GM18508 (cell line): ENCODE data around the gene COL23A1.

Experiments
- ATAC-seq: cut with Tn5 transposase; IDR thresholded peaks from one replicate; pipeline ENCODE4 v1.9.1; 2021; ENCODE audit warnings: moderate number of reproducible peaks; ENCODE audit not compliant: insufficient read depth, unreplicated experiment

COL23A1 gene

GRCh38 chr5:178560911-178561310 lies 29.3 kb downstream of the COL23A1 start:
- no peak for ATAC-seq

GRCh38 chr5:178557416-178557815 lies 32.8 kb downstream of the COL23A1 start:
- ATAC-seq = no peak

DNA sequence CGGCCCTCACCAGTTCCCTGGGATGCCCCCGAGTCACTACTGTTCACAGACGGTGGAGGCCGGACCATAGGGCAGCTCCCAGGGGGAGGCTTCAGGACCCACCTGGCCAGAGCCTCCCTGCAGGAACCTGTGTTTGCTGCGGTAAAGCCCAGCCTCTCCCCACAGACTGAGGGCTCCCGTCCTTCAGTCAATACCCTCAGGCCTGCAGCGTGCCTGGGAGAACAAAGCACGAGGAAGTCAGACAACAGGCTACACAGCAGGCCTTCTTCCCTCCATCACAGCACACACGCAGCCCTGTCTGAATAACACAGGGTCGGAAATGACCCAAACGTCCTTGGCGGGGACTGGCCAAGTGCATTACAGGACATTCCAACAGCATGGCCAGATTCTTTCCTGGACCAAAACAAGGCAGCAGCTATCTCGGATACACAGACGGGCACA lies 34.4 kb downstream of the COL23A1 start:
- ATAC-seq = no peak

DNA sequence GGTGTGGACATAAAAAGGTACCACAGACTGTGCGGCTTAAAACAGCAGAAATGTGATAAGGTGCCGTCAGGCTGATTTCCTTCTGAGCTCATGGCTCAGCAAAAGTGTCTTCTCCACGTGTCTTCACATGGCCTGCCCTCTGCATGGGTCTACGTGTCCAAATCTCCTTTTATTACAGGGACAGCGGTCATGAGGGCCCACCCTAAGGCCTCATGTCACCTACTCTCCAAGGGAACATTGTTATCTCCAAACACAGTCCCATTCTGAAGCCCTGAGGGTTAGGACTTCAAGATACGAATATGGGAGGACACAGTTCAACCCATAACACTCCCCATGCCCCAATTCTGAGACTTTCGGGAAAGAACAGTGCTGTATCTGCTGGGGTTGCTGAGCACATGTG lies 35.2 kb downstream of the COL23A1 start:
- ATAC-seq = no peak

DNA sequence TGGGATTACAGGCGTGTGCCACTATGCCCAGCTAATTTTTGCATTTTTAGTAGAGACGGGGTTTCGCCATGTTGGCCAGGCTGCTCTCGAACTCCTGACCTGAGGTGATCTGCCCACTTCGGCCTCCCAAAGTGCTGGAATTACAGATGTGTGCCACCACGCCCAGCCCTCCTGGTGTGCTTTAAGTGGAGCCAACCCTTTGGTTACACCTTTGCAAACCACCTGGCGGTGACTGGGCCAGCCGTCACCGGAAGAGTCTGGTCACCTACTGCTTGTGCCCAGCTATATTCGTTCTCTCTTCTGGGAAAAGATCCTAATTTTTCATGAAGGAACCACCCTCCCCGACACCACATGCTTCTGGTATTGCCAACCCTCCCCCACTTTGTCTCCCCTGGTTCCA lies 35.9 kb downstream of the COL23A1 start:
- ATAC-seq = no peak

DNA sequence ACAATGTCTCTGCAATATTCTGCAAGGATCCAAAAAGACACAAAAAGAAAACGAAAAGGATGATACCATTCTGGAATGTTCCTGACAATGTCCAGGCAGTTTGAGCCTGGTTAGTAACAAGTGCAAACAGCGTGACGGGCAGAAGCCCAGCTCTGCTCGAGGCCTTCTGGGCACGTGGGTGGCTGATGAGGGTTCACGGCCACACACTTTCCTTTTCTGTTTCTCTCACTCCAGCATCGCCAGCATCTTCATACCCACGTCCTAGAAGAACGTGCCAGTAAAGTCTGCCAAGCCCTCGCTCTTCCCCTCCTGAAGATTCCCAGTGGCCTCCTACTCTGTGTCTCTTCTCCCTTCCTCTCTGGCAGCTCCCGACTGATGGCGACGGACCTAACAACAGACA lies 36.7 kb downstream of the COL23A1 start:
- ATAC-seq = no peak

- ATAC-seq = no peak
Measured at GRCh38 chr5:178551468-178551867, 38.7 kb downstream of the COL23A1 start.

DNA sequence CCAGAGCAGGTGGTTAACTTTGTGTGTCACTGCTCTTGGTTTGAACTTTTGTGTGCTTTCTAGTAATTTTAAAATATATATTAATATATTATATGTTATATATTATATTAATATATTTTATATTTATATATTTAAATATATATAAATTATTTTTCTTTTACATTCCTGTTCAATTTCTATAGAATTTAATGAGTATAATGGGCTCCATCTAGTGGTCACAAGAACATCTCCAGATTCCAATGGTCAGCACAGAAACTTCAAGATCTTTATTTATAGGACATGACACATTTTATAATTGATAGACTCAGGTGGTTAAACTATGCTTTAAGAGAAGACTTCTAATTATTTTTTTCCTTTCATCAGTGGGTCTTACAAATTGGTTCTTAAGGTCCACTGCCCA lies 39.1 kb downstream of the COL23A1 start:
- no peak for ATAC-seq

DNA sequence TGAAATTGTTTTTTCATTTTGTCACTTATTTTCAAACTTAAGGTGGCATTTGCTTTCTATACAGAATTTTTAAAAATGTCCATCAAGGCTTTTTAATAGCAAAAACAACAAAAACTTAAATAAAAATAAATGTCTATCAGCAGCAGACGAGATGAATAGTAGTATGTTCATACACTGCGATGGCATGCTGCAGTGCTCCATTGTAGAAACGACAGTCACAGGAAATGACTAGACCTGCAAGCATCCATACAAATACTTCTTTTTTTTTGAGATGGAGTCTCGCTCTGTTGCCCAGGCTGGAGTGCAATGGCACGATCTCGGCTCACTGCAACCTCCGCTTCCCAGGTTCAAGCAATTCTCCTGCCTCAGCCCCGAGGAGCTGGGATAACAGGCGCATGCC lies 41.4 kb downstream of the COL23A1 start:
- no peak for ATAC-seq

- no peak for ATAC-seq
Measured at GRCh38 chr5:178547753-178548415, 42.3 kb downstream of the COL23A1 start.

DNA sequence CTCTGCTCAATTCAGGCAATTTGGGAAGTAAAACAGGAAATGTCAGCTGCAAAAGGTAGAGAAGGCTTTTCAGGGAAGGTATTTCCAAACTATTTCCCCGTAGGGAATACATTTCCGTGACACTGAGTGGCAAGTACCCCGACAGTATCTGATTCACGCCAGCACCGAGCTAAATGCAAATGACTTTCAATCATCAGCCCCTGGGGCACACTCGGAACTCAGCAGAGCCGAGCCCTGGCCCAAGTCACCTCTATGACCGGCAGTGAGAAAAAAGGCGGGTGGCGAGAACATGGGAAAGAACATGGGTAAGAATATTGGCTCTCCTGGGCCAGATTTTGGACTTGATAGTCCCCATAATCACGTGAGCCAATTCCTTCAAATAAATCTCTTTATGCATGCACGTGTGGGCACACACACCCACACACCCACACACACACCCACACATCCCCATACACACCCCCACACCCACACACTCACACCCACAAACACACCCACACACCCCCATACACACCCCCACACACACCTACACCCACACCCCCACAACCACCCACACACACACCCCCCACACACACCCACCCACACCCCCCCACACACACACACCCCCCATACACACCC lies 43.0 kb downstream of the COL23A1 start:
- no peak for ATAC-seq

- ATAC-seq = no peak
Measured at GRCh38 chr5:178546675-178547033, 43.5 kb downstream of the COL23A1 start.

- no peak for ATAC-seq
Measured at GRCh38 chr5:178545941-178546674, 44.1 kb downstream of the COL23A1 start.

GRCh38 chr5:178545176-178545575 lies 45.0 kb downstream of the COL23A1 start:
- ATAC-seq = no peak

DNA sequence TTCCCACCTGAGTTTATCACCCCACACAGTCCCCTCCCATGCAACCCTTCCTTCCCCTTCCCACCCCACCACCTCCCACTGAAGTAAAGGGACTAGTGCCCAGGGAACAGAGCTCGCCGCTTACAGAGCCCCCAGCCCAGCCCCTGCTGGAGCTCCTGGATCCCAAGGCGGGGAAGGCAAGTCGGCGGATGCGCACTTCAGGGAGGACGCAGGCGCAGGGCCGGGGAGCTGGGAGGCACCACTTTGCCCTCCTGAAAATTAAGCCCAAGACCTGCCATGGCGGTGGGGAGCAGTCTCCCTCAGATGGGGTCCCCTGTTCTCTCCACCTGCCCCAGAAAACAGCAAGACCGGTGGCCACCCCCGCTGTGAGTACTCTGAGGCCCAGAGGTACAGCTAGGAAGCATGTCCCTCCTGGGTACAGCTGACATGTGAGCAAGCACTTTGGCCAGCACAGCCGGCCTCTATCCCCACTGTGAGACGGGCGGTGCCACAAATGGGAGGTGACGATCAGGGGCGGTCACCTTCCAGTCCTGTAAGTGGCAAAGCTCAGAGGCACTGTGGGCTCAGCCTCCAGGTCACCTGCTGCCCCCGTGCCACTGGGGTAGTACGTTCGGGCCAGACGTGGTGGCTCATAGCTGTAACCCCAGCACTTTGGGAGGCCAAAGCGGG lies 45.9 kb downstream of the COL23A1 start:
- no peak for ATAC-seq

GRCh38 chr5:178542455-178542854 lies 47.7 kb downstream of the COL23A1 start:
- no peak for ATAC-seq

GRCh38 chr5:178540526-178540925 lies 49.7 kb downstream of the COL23A1 start:
- ATAC-seq = no peak

DNA sequence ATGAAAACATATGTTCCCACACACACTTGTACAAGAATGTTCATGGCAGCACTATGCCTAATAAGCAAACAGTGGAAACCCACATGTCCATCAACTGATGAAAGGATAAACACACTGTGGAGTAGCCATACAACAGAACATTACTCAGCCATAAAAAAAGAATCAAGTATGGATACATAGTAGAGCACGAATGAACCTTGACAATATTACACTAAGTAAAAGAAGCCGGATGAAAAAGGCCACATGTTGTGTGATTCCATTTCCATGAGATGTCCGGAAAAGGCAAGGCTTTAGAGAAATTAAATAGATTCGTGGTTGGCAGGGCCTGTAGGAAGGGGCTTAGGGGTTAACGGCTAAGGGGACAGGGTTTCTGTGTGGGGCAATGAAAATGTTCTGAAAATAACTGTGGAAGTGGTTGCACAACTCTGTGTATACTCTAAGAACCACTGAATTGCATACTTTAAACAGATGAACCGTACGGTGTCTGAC lies 51.4 kb downstream of the COL23A1 start:
- ATAC-seq = no peak

DNA sequence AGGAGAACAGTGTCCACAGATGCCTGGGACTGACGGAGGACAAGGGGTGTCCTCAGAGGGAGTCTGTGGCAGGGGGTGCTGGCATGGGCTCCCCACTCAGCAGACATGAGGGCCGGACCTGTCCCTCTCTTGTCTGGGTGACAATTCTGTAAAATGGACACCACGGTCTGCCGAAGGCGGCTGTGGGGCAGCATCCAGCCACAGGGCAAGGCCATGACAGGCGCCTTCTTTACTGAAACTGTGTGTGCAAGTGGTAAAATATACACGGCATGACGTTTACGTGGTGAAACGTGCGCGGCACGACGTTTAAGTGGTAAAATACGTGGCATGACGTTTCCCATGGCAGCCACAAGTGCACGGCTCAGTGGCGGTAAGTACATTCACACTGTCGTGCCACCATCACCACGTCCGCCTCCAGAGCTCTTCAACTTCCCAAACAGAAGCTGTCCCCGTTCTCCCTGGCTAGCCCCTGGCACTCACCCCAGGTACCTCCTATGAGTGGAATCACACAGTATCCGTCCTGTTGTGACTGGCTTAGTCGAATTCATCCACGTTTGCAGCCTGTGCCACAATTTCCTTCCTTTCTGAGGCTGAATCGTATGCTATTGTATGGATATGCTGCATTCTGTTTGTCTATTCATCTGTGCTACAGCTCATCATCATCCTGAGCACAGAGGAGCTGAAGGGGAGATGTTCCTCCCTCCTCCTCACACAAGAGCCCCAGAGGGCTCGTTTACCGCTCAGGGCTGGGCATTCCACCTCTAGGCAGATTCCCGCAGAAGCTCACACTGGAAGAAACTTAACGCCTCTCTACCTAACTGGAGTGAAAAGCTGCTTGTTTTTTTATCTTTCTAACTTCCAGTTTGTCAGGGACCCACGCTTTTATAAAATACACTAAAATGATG lies 52.5 kb downstream of the COL23A1 start:
- ATAC-seq = no peak
